Measurements from ENCODE around the gene CDCP1.
"Not testable (repeated sequence)": the region's sequence is repeated elsewhere in the genome, so short reads cannot be mapped to it uniquely, and the experiment has no call there.

Gene CDCP1

DNA sequence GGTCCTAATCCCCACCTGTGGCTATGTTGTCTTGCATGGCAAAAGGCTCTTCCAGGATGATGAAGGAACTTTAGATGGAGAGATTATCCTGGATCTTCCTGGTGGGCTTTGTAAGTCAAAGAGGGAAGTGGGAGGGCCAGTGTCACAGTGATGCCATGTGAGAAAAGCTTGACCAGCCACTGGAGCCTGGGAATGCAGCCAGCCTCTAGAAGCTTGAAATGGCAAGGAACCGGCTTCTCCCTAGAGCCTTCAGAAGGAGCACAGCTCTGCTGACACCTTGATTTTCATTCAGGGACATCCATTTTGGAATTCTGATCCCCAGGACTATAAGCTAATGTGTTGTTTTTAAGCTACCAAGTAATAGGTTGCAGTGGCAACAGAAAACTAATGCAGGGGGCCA is 61.8 kb downstream of the CDCP1 start:
- H3K36me3 ChIP-seq (replicated peaks) = no peaks in the 10 kb centered on the region

DNA sequence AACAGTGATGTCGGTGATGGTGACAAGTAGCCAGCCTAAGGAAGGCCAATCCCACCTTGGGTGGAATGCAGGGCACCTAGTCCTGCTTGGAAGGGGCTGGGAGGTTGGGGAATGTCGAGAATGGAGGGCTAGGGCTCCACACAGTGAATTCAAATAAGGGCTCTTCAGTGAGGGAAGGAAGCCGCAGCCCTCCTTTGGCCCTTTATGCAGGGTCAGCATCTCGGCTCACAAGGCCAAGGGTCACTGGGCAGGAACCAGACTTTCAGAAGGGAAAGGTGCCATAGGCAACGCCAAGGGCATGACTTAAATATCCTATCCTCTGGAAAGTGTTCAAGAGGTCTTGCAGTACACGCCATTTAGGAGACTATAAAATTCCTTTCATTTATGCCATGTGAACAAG is 63.2 kb downstream of the CDCP1 start:
- Histone ChIP-seq H3K27me3 (ENCODE audit: low read depth) (no peaks in the 10 kb centered on the region), H3K4me1 (no peaks in the 10 kb centered on the region), H3K4me3 (no peak overlapping the region), H3K36me3 (replicated peaks) (no peaks in the 10 kb centered on the region), H3K9me3 (no peaks in the 10 kb centered on the region)
- no peak for DNase-seq (ENCODE audit: low spot score in 2 of 2)
- in situ Hi-C loops (cut with MboI; ENCODE audit: low sequenced_read_pairs) = no loop called here

More for the DNA sequence above, 61.8 kb downstream of the CDCP1 start:
- no peaks in the 10 kb centered on the region for H3K27me3 ChIP-seq (ENCODE audit: low read depth)
- no peaks in the 10 kb centered on the region for H3K4me1 ChIP-seq
- in situ Hi-C loops (cut with MboI; ENCODE audit: low sequenced_read_pairs) = no loop called here
- DNase-seq (ENCODE audit: low spot score in 2 of 2) = no peak
- H3K9me3 ChIP-seq = no peaks in the 10 kb centered on the region
- H3K4me3 ChIP-seq = no peak overlapping the region

DNA sequence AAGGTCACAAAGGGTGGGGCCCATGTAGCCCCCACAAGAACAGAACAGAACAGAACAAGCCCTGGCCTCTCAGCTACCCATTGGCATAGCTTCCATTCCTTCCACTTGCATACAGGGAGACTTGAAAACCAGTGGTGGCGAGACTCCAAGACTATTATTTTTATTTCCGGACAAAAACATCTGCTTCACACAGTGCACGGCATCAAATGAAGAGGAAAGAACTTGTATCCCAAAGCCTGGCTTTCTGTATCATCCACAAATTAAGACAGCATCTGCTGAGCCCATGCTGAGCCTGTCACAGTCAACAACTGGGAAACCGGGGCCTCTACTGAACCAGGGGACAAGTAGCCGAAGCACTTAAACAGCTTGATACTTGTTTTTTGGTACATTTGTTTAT is 64.0 kb downstream of the CDCP1 start:
- Histone ChIP-seq H3K9me3 (no peaks in the 10 kb centered on the region), H3K27me3 (ENCODE audit: low read depth) (no peaks in the 10 kb centered on the region), H3K36me3 (replicated peaks) (no peaks in the 10 kb centered on the region), H3K4me3 (no peak overlapping the region), H3K4me1 (no peaks in the 10 kb centered on the region)
- no peak for DNase-seq (ENCODE audit: low spot score in 2 of 2)
- in situ Hi-C loops (cut with MboI; ENCODE audit: low sequenced_read_pairs) = no loop called here

DNA sequence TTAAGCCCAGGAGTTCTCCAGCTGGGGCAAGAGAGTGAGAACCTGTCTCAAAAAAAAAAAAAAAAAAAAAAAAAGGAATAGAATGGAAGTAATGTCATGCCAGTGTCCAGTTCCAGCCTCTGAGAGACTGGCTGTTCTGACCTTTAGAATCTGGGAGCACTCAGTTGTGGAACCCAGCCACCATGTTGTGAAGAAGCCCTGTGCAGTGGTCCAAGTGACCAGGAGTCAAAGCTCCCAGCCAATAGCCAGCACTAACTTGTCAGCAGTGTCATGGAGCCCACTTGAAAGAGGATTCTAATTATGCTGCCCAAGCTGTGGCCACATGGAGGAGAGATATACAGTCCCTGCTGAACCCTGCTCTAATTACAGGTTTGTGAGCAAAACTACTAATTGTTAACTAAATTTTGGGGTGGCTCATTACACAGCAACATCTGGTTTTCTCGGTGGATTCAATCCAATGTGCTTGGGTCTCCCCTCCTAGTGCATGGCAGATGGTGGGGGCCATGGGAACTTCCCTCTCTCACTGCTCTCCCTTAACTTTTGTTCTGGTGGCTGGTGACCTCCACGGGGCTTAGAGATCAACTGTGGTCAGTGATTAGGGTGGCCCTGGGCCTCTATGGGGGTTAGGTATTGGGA is 64.6 kb downstream of the CDCP1 start:
- no peak for DNase-seq (ENCODE audit: low spot score in 2 of 2)
- Histone ChIP-seq H3K9me3 (no peaks in the 10 kb centered on the region), H3K4me3 (no peak overlapping the region), H3K27me3 (ENCODE audit: low read depth) (no peaks in the 10 kb centered on the region), H3K4me1 (no peaks in the 10 kb centered on the region), H3K36me3 (replicated peaks) (no peaks in the 10 kb centered on the region)
- in situ Hi-C loops (cut with MboI; ENCODE audit: low sequenced_read_pairs) = no loop called here

DNA sequence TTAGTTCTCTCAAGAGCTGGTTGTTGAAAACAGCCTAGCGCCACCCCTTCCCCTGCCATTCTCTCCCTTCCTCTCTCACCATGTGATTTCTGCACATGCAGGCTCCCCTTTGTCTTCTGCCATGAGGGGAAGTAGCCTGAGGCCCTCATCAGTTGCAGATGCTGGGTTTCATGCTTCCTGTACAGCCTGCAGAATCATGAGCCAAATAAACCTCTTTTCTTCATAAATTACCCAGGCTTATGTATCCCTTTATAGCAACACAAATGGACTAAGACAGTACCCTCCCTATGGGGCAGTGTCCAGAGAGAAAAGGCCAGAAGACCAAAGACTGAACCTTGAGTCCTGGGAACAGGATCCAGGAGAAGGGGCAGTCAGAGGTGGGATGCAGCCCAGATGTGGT is 65.4 kb downstream of the CDCP1 start:
- DNase-seq (ENCODE audit: low spot score in 2 of 2) = no peak
- H3K36me3 ChIP-seq (replicated peaks) = no peaks in the 10 kb centered on the region
- in situ Hi-C loops (cut with MboI; ENCODE audit: low sequenced_read_pairs) = no loop called here
- no peak overlapping the region for H3K4me3 ChIP-seq
- H3K9me3 ChIP-seq = no peaks in the 10 kb centered on the region
- H3K4me1 ChIP-seq = no peaks in the 10 kb centered on the region
- no peaks in the 10 kb centered on the region for H3K27me3 ChIP-seq (ENCODE audit: low read depth)

DNA sequence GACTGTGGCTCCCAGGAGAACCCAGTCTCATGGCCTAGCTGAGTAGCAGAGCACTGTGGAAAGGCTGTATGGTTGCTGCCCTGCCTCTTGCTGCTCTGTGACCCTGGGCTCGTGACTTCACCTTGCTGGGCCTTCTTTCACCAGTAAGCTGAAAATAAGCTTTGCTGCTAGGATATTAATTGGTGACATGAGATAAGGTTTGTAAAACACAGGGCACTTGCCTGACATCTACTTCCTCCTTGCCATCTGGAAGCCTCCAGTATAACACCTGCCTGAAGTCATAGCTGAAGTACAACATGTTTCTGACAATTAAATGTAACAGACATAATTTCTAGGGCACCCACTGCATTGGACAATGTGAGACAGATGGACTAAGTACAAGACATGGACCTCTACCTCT is 66.5 kb downstream of the CDCP1 start:
- H3K9me3 ChIP-seq = no peaks in the 10 kb centered on the region
- no peaks in the 10 kb centered on the region for H3K4me1 ChIP-seq
- no peak overlapping the region for H3K4me3 ChIP-seq
- H3K36me3 ChIP-seq (replicated peaks) = no peaks in the 10 kb centered on the region
- in situ Hi-C loops (cut with MboI; ENCODE audit: low sequenced_read_pairs) = no loop called here
- no peaks in the 10 kb centered on the region for H3K27me3 ChIP-seq (ENCODE audit: low read depth)
- DNase-seq (ENCODE audit: low spot score in 2 of 2) = no peak

DNA sequence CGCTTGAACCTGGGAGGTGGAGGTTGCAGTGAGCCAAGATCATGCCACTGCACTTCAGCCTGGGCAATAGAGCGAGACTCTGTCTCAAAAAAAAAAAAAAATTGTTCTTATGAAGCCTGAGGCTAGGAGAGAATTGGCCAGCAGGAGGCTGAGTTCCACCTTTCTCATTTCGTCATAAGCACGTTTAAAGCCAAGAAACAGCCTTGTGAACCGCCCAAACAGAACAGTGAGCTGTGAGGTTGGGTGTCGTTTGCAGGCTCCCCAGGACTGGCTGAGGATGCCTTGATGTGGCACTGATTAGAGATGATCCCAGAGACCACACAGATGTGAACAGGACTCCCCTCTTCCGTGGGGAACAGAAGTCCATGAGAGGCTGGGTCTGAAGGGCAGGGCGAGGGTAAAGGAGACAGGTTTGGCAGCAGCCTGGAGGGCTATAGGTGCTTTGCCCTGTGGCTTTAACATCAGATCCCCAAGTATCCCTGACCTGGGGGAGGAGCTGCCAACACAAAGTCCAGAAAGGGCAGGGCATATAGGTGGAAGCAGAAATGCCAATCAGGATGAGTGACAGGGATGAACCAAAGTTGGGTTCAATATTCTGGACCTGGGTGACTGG is 67.2 kb downstream of the CDCP1 start:
- no peak for DNase-seq (ENCODE audit: low spot score in 2 of 2)
- no peaks in the 10 kb centered on the region for H3K36me3 ChIP-seq (replicated peaks)

DNA sequence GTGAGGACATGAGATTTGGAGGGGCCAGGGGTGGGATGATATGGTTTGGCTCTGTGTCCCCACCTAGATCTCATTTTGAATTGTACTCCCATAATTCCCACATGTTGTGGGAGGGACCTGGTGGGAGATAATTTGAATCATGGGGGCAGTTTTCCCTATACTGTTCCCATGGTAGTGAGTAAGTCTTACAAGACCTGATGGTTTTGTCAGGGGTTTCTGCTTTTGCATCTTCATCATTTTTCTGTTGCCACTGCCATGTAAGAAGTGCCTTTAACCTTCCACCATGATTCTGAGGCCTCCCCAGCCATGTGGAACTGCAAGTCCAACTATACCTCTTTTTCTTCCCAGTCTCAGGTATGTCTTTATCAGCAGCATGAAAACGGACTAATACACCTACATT is 67.9 kb downstream of the CDCP1 start:
- H3K4me3 ChIP-seq; H3K36me3 ChIP-seq (replicated peaks); DNase-seq (ENCODE audit: low spot score in 2 of 2); H3K4me1 ChIP-seq; H3K9me3 ChIP-seq; H3K27me3 ChIP-seq (ENCODE audit: low read depth); in situ Hi-C loops (cut with MboI; ENCODE audit: low sequenced_read_pairs): not testable (repeated sequence)

More for the DNA sequence above, 67.2 kb downstream of the CDCP1 start:
- H3K9me3 ChIP-seq = no peaks in the 10 kb centered on the region
- no peaks in the 10 kb centered on the region for H3K4me1 ChIP-seq
- no peak overlapping the region for H3K4me3 ChIP-seq
- in situ Hi-C loops (cut with MboI; ENCODE audit: low sequenced_read_pairs) = no loop called here
- no peaks in the 10 kb centered on the region for H3K27me3 ChIP-seq (ENCODE audit: low read depth)

DNA sequence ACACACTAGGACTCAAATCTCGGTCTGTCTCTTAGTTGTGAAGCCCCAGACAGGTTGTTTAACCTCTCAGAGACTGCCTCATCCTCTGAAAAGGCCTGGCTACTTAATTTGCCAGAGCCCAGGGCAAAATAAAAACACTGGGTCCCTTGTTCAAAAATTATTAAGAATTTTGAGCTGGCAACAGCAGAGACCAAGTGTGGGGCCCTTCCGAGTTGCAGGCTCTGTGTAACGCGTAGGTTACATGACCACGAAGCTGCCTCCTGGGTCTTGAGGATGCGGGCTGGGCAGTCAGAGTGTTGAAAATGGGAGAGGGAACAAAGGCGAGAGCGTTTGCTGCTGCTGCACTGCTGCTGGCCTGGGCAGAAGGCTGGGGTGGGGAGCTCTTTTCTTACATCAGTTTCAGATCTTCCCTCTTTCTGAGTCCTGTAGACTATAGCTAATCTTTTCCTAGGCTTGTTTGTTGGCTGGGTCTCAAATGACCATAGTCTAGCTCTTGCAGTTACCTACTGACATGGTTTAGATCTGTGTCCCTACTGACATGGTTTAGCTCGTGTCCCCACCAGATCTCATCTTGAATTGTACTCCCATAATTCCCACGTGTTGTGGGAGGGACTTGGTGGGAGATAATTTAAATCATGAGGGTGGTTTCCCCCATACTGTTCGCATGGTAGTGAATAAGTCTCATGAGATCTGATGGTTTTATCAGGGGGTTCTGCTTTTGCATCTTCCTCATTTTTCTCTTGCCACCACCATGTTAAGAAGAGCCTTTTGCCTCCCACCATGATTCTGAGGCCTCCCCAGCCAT is 70.2 kb downstream of the CDCP1 start:
- H3K4me1 ChIP-seq = no peaks in the 10 kb centered on the region
- in situ Hi-C loops (cut with MboI; ENCODE audit: low sequenced_read_pairs) = no loop called here
- no peak for DNase-seq (ENCODE audit: low spot score in 2 of 2)

DNA sequence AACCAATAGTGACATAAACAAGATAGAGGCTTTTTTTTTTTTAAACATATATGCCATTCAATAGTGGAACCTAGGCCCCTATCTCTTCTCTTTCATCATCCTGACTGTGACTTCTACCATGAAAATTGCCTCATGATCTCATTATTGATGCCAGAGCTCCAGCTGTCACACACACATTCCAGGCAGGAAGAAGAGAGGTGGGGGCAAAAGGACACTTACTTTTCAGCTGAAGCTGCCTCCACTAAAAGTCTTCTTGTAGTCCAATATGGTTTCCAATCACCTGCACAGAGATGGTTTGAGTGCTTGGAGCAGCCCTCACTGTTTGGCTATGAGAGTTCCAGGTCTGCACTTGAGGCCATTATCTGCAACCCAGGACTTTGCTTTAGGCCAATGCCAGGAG is 75.1 kb downstream of the CDCP1 start:
- Histone ChIP-seq H3K4me3 (no peak overlapping the region), H3K27me3 (ENCODE audit: low read depth) (no peaks in the 10 kb centered on the region), H3K9me3 (no peaks in the 10 kb centered on the region), H3K36me3 (replicated peaks) (no peaks in the 10 kb centered on the region), H3K4me1 (0 out of 2 replicates have a peak, but pooled peaks cover under 1% of the 10 kb centered on the region)
- in situ Hi-C loops (cut with MboI; ENCODE audit: low sequenced_read_pairs) = no loop called here
- DNase-seq (ENCODE audit: low spot score in 2 of 2) = no peak

More for the DNA sequence above, 70.2 kb downstream of the CDCP1 start:
- Histone ChIP-seq H3K9me3 (no peaks in the 10 kb centered on the region), H3K36me3 (replicated peaks) (no peaks in the 10 kb centered on the region), H3K4me3 (no peak overlapping the region), H3K27me3 (ENCODE audit: low read depth) (no peaks in the 10 kb centered on the region)

DNA sequence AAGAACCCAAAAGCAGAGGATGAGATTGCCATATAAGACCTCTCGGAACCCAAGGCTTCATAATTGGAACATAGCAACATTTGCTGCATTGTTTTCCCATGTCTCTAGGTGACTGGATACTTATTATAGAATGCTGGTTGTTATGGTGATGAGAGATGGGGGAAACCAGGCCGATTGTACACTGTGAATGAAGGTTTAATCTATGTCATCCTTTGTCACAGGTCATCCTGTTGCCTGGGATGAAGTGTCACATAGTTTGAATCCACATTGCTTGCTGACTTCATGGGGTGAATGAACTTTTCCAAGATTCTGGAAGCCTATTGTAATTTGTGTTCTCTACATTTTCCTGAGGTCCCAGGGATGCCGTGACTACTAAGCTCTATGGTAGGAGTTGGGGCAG is 78.2 kb downstream of the CDCP1 start:
- no peaks in the 10 kb centered on the region for H3K9me3 ChIP-seq
- H3K4me1 ChIP-seq = 0 out of 2 replicates have a peak, but pooled peaks cover 2% of the 10 kb centered on the region
- in situ Hi-C loops (cut with MboI; ENCODE audit: low sequenced_read_pairs) = no loop called here
- no peaks in the 10 kb centered on the region for H3K36me3 ChIP-seq (replicated peaks)
- H3K27me3 ChIP-seq (ENCODE audit: low read depth) = no peaks in the 10 kb centered on the region
- H3K4me3 ChIP-seq = no peak overlapping the region
- no peak for DNase-seq (ENCODE audit: low spot score in 2 of 2)

DNA sequence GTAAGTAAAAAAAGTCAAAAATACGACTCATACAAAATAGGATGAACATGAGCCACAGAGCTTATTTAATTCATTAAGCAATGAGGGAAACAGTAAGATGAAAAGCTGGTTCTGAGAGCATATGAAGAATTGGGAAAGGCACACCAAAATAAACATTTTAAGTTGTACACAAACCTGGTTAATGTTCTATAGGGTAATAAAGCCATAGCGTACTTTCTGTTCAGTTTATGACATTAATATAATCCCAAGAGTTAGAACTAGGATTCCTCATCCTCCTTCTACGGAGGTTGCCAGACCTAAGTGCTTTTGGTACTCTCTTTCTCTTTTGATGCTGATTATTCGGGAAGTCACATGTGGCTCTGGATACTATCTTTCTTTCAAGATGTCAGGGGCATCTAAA is 78.7 kb downstream of the CDCP1 start:
- in situ Hi-C loops (cut with MboI; ENCODE audit: low sequenced_read_pairs) = no loop called here
- no peaks in the 10 kb centered on the region for H3K27me3 ChIP-seq (ENCODE audit: low read depth)
- 0 out of 2 replicates have a peak, but pooled peaks cover 2% of the 10 kb centered on the region for H3K4me1 ChIP-seq
- no peaks in the 10 kb centered on the region for H3K9me3 ChIP-seq
- no peak overlapping the region for H3K4me3 ChIP-seq
- H3K36me3 ChIP-seq (replicated peaks) = no peaks in the 10 kb centered on the region
- no peak for DNase-seq (ENCODE audit: low spot score in 2 of 2)

DNA sequence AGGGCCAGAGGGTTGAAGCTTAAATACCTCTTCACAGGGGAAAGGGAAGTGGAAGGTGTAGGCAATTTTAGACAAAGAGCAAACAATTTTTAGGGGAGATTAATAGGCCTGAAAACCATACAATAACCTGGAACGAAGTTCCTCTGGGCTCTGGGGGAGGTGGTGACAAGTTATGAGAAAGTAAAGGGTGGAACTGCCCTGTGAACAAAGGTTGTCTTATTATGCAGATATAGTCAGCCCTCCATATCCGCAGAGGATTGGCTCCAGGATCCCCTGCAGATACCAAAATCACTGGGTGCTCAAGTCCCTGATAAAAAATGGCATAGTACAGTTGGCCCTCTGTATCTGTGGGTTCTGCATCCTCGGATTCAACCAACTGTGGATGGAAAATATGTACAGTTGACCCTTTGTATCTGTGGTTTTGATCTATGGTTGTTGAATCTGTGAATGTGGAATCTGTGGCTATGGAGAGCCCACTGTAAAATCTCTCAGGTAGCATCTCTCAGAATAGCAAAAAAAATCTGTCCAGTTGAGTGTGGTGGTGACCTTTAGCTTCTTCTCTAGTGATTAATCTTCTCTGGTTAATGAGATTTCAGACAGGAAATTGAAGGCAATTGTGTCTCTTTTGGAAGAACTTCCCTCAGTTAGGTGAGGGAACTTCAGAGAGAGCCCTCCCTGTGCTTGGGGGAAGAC is 79.9 kb downstream of the CDCP1 start:
- in situ Hi-C loops (cut with MboI; ENCODE audit: low sequenced_read_pairs) = no loop called here
- Histone ChIP-seq H3K4me1 (0 out of 2 replicates have a peak, but pooled peaks cover 2% of the 10 kb centered on the region), H3K4me3 (no peak overlapping the region), H3K9me3 (no peaks in the 10 kb centered on the region), H3K27me3 (ENCODE audit: low read depth) (no peaks in the 10 kb centered on the region), H3K36me3 (replicated peaks) (no peaks in the 10 kb centered on the region)
- no peak for DNase-seq (ENCODE audit: low spot score in 2 of 2)

DNA sequence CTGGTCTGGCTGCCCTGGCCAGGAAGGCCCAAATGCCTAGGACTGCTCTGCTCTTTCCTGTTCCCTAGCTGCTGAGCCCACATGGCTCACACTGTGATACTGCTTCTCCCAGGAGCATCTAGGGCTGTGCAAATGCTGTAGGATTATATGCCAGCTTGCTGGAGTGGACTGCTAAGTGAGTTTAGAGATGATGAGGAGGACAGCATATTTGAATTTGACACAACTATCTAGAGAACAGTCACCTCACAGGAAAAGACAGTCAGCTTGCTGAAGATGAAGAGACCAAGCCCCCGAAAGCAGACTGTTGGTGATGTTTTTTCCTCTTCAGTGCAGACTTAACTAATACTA is 80.8 kb downstream of the CDCP1 start:
- H3K9me3 ChIP-seq = no peaks in the 10 kb centered on the region
- H3K36me3 ChIP-seq (replicated peaks) = no peaks in the 10 kb centered on the region
- no peaks in the 10 kb centered on the region for H3K27me3 ChIP-seq (ENCODE audit: low read depth)
- no peak for DNase-seq (ENCODE audit: low spot score in 2 of 2)
- in situ Hi-C loops (cut with MboI; ENCODE audit: low sequenced_read_pairs) = no loop called here
- H3K4me3 ChIP-seq = no peak overlapping the region
- H3K4me1 ChIP-seq = 0 out of 2 replicates have a peak, but pooled peaks cover 2% of the 10 kb centered on the region
